H9 (cell line): ENCODE results near the gene STK35. TPM values are rescaled to one million over a fixed set of nuclear protein-coding genes. Genes with fewer than 3 reads are reported as not detected.

Source experiments
- DNase-seq: peaks from one replicate; pipeline ENCODE4 v3.0.0-alpha.2; 2017
- H2AFZ ChIP-seq: one replicate; pipeline ENCODE4 v1.6.1; 2013; ENCODE audit warnings: mild to moderate bottlenecking, low read length, control low read depth, moderate library complexity
- H2AK5ac ChIP-seq: 2 replicates; pipeline ENCODE4 v1.6.1; 2013; ENCODE audit warnings: low read length, control low read depth, mixed read lengths; ENCODE audit not compliant: insufficient read length
- H2BK120ac ChIP-seq: one replicate; pipeline ENCODE4 v1.6.1; 2013; ENCODE audit warnings: low read depth, mild to moderate bottlenecking, low read length, control low read depth, inconsistent platforms; ENCODE audit not compliant: poor library complexity, severe bottlenecking
- H2BK12ac ChIP-seq: 2 replicates; pipeline ENCODE4 v1.6.1; 2013; ENCODE audit warnings: low read length, control low read depth, mixed read lengths, low read depth; ENCODE audit not compliant: insufficient read length
- H2BK15ac ChIP-seq: 2 replicates; pipeline ENCODE4 v1.6.1; 2013; ENCODE audit warnings: low read depth, low read length, control low read depth
- H2BK20ac ChIP-seq: one replicate; pipeline ENCODE4 v1.6.1; 2013; ENCODE audit warnings: low read depth, mild to moderate bottlenecking, low read length, control low read depth, inconsistent platforms; ENCODE audit not compliant: poor library complexity, severe bottlenecking
- H2BK5ac ChIP-seq: 2 replicates; pipeline ENCODE4 v1.6.1; 2013; ENCODE audit warnings: low read length, control low read depth, mixed read lengths; ENCODE audit not compliant: insufficient read length
- H3K14ac ChIP-seq: 2 replicates; pipeline ENCODE4 v1.6.1; 2013; ENCODE audit warnings: low read length, control low read depth; ENCODE audit not compliant: insufficient read depth
- H3K18ac ChIP-seq: 2 replicates; pipeline ENCODE4 v1.6.1; 2013; ENCODE audit warnings: low read depth, mild to moderate bottlenecking, mixed read lengths, low read length, control low read depth; ENCODE audit not compliant: insufficient read length
- H3K23ac ChIP-seq: 2 replicates; pipeline ENCODE4 v1.6.1; 2013; ENCODE audit warnings: low read length, control low read depth, mixed read lengths, low read depth; ENCODE audit not compliant: insufficient read length
- H3K23me2 ChIP-seq: 2 replicates; pipeline ENCODE4 v1.6.1; 2013; ENCODE audit warnings: low read depth, mild to moderate bottlenecking, mixed read lengths, low read length, control low read depth; ENCODE audit not compliant: insufficient read length, poor library complexity, severe bottlenecking
- H3K27ac ChIP-seq: 2 replicates; pipeline ENCODE4 v1.5.1; 2013; ENCODE audit warnings: low read length, control low read depth, mixed read lengths, low read depth; ENCODE audit not compliant: insufficient read length
- H3K27me3 ChIP-seq: 2 replicates; pipeline ENCODE4 v1.6.1; 2013; ENCODE audit warnings: low read length, control low read depth, inconsistent platforms; ENCODE audit not compliant: insufficient read depth
- H3K4ac ChIP-seq: 2 replicates; pipeline ENCODE4 v1.6.1; 2013; ENCODE audit warnings: low read depth, mild to moderate bottlenecking, control low read depth, inconsistent platforms, low read length, moderate library complexity
- H3K4me1 ChIP-seq: 2 replicates; pipeline ENCODE4 v1.6.1; 2013; ENCODE audit warnings: low read length, control low read depth, inconsistent platforms; ENCODE audit not compliant: insufficient read depth
- H3K4me2 ChIP-seq: 2 replicates; pipeline ENCODE4 v1.6.1; 2013; ENCODE audit warnings: low read length, control low read depth, mixed read lengths; ENCODE audit not compliant: insufficient read length, insufficient read depth
- H3K56ac ChIP-seq: 2 replicates; pipeline ENCODE4 v1.6.1; 2013; ENCODE audit warnings: low read depth, mild to moderate bottlenecking, mixed read lengths, low read length, control low read depth; ENCODE audit not compliant: insufficient read length
- H3K79me1 ChIP-seq: 2 replicates; pipeline ENCODE4 v1.6.1; 2013; ENCODE audit warnings: low read depth, mild to moderate bottlenecking, moderate library complexity, low read length, control low read depth, inconsistent platforms; ENCODE audit not compliant: insufficient read depth, poor library complexity, severe bottlenecking
- H3K79me2 ChIP-seq: 2 replicates; pipeline ENCODE4 v1.6.1; 2013; ENCODE audit warnings: low read length, control low read depth, inconsistent platforms; ENCODE audit not compliant: insufficient read depth
- H3K9ac ChIP-seq: 2 replicates; pipeline ENCODE4 v1.6.1; 2013; ENCODE audit warnings: low read length, control low read depth, mixed read lengths; ENCODE audit not compliant: insufficient read length; ENCODE audit errors: extremely low read depth
- H3K9me3 ChIP-seq: one replicate; pipeline ENCODE4 v1.6.1; 2013; ENCODE audit warnings: low read depth, low read length, inconsistent platforms; ENCODE audit not compliant: control insufficient read depth
- H3T11ph ChIP-seq: one replicate; pipeline ENCODE4 v1.6.1; 2013; ENCODE audit warnings: mild to moderate bottlenecking, low read length, control low read depth, inconsistent platforms
- H4K20me1 ChIP-seq: one replicate; pipeline ENCODE4 v1.6.1; 2013; ENCODE audit not compliant: control insufficient read depth, insufficient read length, insufficient read depth
- H4K5ac ChIP-seq: 2 replicates; pipeline ENCODE4 v1.6.1; 2013; ENCODE audit warnings: low read depth, mild to moderate bottlenecking, mixed read lengths, low read length, control low read depth; ENCODE audit not compliant: insufficient read length
- H4K8ac ChIP-seq: replicated peaks from 2 replicates; pipeline ENCODE4 v1.6.1; 2013; ENCODE audit warnings: low read length, control low read depth, mixed read lengths, low read depth; ENCODE audit not compliant: insufficient read length
- H4K91ac ChIP-seq: 2 replicates; pipeline ENCODE4 v1.6.1; 2013; ENCODE audit warnings: low read depth, mild to moderate bottlenecking, moderate library complexity, mixed read lengths, low read length, control low read depth; ENCODE audit not compliant: insufficient read length
- H3K27ac Mint-ChIP-seq, 3 experiments: 2 replicates in 2 of 3; 3 replicates in 1 of 3; pipeline ENCODE4 v1.8.0; 2020 to 2021; ENCODE audit warnings: mixed read lengths in 3 of 3, mild to moderate bottlenecking in 1 of 3, moderate library complexity in 1 of 3
- H3K27me3 Mint-ChIP-seq: 2 replicates; pipeline ENCODE4 v1.8.0; 2021; ENCODE audit warnings: low read depth, mild to moderate bottlenecking, moderate library complexity, mixed read lengths
- H3K36me3 Mint-ChIP-seq, 3 experiments: 2 replicates in 2 of 3; 3 replicates in 1 of 3; pipeline ENCODE4 v1.8.0; 2020 to 2021; ENCODE audit warnings: low read depth in 3 of 3, mixed read lengths in 3 of 3; ENCODE audit not compliant: insufficient read depth in 1 of 3
- H3K4me1 Mint-ChIP-seq, 2 experiments: 2 replicates each; pipeline ENCODE4 v1.8.0; 2020; ENCODE audit warnings: mixed read lengths in 2 of 2
- H3K4me3 Mint-ChIP-seq, 2 experiments: 2 replicates in 1 of 2; 3 replicates in 1 of 2; pipeline ENCODE4 v1.8.0; 2020 to 2021; ENCODE audit warnings: mild to moderate bottlenecking in 2 of 2, mixed read lengths in 2 of 2, moderate library complexity in 1 of 2
- H3K9me3 Mint-ChIP-seq, 2 experiments: 2 replicates in 1 of 2; 3 replicates in 1 of 2; pipeline ENCODE4 v1.8.0; 2020; ENCODE audit warnings: mild to moderate bottlenecking in 2 of 2, mixed read lengths in 2 of 2, moderate library complexity in 1 of 2
- WGBS: extraction: QIAGEN DNeasy Blood & Tissue Kit; methylation state at CpG from one replicate; pipeline ENCODE4 v1.1.7; 2013; ENCODE audit warnings: missing lambda C conversion rate, low lambda C conversion rate, mixed read lengths; ENCODE audit not compliant: insufficient read length; ENCODE audit errors: extremely low coverage; 5-methylcytosine and 5-hydroxymethylcytosine counted together
- total RNA-seq: library from RNA; stranded (reverse); gene quantifications from 2 replicates; pipeline ENCODE4 v1.2.1, GENCODE V29; 2021
- TF ChIP-seq, protein P1 (sequence below): fragments of 200-600 bp; sonication (generic); conservative IDR thresholded peaks from 3 replicates; pipeline ENCODE4 v1.8.0; 2021; ENCODE audit warnings: antibody characterized with exemption, mild to moderate bottlenecking

The STK35 gene
- total RNA-seq, 1 experiment from 2014 or later = 66.2 TPM

- Histone ChIP-seq H3K9me3 (no peaks in the 10 kb centered on the region), H3T11ph (no peak overlapping the region), H3K23me2 (peaks cover 20% of the 10 kb centered on the region), H3K23ac (no peak overlapping the region), H2AFZ (no peak overlapping the region), H4K8ac (no peak overlapping the region), H2AK5ac (no peak overlapping the region), H2BK12ac (no peak overlapping the region), H2BK5ac (no peak overlapping the region), H2BK120ac (no peak overlapping the region), H3K9ac (no peak overlapping the region), H3K27ac (no peak overlapping the region), H3K79me1 (no peaks in the 10 kb centered on the region), H3K4me1 (no peaks in the 10 kb centered on the region), H3K27me3 (no peaks in the 10 kb centered on the region), H3K18ac (no peak overlapping the region), H2BK20ac (no peak overlapping the region), H4K20me1 (no peaks in the 10 kb centered on the region), H4K5ac (no peak overlapping the region), H2BK15ac (no peak overlapping the region), H3K4ac (no peak overlapping the region), H3K56ac (no peak overlapping the region), H4K91ac (no peak overlapping the region), H3K4me2 (peak overlapping the region; percentile 97), H3K79me2 (peaks cover 7% of the 10 kb centered on the region; the same call in 1 of the 2 replicates), H3K14ac (no peak overlapping the region)
- TF ChIP-seq, protein P1, sequence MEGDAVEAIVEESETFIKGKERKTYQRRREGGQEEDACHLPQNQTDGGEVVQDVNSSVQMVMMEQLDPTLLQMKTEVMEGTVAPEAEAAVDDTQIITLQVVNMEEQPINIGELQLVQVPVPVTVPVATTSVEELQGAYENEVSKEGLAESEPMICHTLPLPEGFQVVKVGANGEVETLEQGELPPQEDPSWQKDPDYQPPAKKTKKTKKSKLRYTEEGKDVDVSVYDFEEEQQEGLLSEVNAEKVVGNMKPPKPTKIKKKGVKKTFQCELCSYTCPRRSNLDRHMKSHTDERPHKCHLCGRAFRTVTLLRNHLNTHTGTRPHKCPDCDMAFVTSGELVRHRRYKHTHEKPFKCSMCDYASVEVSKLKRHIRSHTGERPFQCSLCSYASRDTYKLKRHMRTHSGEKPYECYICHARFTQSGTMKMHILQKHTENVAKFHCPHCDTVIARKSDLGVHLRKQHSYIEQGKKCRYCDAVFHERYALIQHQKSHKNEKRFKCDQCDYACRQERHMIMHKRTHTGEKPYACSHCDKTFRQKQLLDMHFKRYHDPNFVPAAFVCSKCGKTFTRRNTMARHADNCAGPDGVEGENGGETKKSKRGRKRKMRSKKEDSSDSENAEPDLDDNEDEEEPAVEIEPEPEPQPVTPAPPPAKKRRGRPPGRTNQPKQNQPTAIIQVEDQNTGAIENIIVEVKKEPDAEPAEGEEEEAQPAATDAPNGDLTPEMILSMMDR = no peak
- Mint-ChIP-seq H3K27me3 (peaks cover 2% of the 10 kb centered on the region; the same call in 1 of the 2 replicates), H3K27ac (no peak overlapping the region), H3K4me3 (peak overlapping the region; percentile 87 to 95), H3K4me1 (peaks cover 45 to 46% of the 10 kb centered on the region in 2 experiments), H3K36me3 (peaks cover 12 to 41% (median 25%) of the 10 kb centered on the region in 3 experiments; a peak in 6 of 7 replicates), H3K9me3 (no peaks in the 10 kb centered on the region)
- DNase-seq = no peak
- WGBS = no CpG with 5 or more reads among the region's 8 CpGs
Observed at GRCh38 chr20:2104236-2104635, 2.6 kb downstream of the STK35 start.
